ENCODE data around the gene PPP2R2B. TPM values are rescaled to one million over a fixed set of nuclear protein-coding genes. Genes with fewer than 3 reads are reported as not detected.

Gene PPP2R2B
- total RNA-seq, 1 experiment from 2014 or later: not detected

GRCh38 chr5:146643776-146644175 is 234.8 kb downstream of the PPP2R2B start:
- Histone ChIP-seq H3K9me3 (ENCODE audit: low read length) (no peaks in the 10 kb centered on the region), H3K36me3 (ENCODE audit: low read depth, low read length) (no peaks in the 10 kb centered on the region), H3K79me2 (ENCODE audit: low read length) (no peaks in the 10 kb centered on the region), H3K4me2 (ENCODE audit: low read length) (no peak overlapping the region), H3K4me1 (ENCODE audit: insufficient read depth, low read length) (no peaks in the 10 kb centered on the region), H4K20me1 (ENCODE audit: low read length) (no peaks in the 10 kb centered on the region), H3K27ac (ENCODE audit: low read length) (no peak overlapping the region), H2AFZ (ENCODE audit: low read length) (no peak overlapping the region), H3K9ac (ENCODE audit: low read length) (no peak overlapping the region), H3K27me3 (ENCODE audit: low read length) (peaks cover 62% of the 10 kb centered on the region), H3K4me3 (ENCODE audit: low read length) (no peak overlapping the region), H3F3A (ENCODE audit: low read length, unreplicated experiment) (no peaks in the 10 kb centered on the region), H3K9me2 (replicated peaks; ENCODE audit: low read length) (no peaks in the 10 kb centered on the region)
- no peak for ATAC-seq
- intact Hi-C loops (cut with micrococcal nuclease): no loop called here
- POLR2A ChIA-PET (ENCODE audit: unreplicated experiment): no interaction called here
- DNase-seq: no peak
- BruUV-seq (replicated peaks): no TSS peak
- TF ChIP-seq CTCF (conservative IDR thresholded peaks at IDR 0.05; ENCODE audit: low read depth, low read length) (no peak), EZH2phosphoT487 (IDR thresholded peaks at IDR 0.05; ENCODE audit: borderline replicate concordance, low read length) (no peak), EZH2 (IDR thresholded peaks at IDR 0.05; ENCODE audit: low read length, unreplicated experiment) (no peak)
- CTCF ChIA-PET: no interaction called here

- H3K9me2 ChIP-seq (replicated peaks; ENCODE audit: low read length): no peaks in the 10 kb centered on the region
- no peaks in the 10 kb centered on the region for H3F3A ChIP-seq (ENCODE audit: low read length, unreplicated experiment)
- no peaks in the 10 kb centered on the region for H3K79me2 ChIP-seq (ENCODE audit: low read length)
- no peaks in the 10 kb centered on the region for H3K9me3 ChIP-seq (ENCODE audit: low read length)
- ChIA-PET CTCF (no interaction called here), POLR2A (ENCODE audit: unreplicated experiment) (no interaction called here)
- no peak overlapping the region for H2AFZ ChIP-seq (ENCODE audit: low read length)
- H3K4me1 ChIP-seq (ENCODE audit: insufficient read depth, low read length): no peaks in the 10 kb centered on the region
- TF ChIP-seq EZH2 (IDR thresholded peaks at IDR 0.05; ENCODE audit: low read length, unreplicated experiment) (no peak), EZH2phosphoT487 (IDR thresholded peaks at IDR 0.05; ENCODE audit: borderline replicate concordance, low read length) (no peak), CTCF (conservative IDR thresholded peaks at IDR 0.05; ENCODE audit: low read depth, low read length) (no peak)
- BruUV-seq (replicated peaks): no TSS peak
- peaks cover 62% of the 10 kb centered on the region for H3K27me3 ChIP-seq (ENCODE audit: low read length)
- H4K20me1 ChIP-seq (ENCODE audit: low read length): no peaks in the 10 kb centered on the region
- no peak overlapping the region for H3K4me3 ChIP-seq (ENCODE audit: low read length)
- ATAC-seq: no peak
- DNase-seq: no peak
- H3K9ac ChIP-seq (ENCODE audit: low read length): no peak overlapping the region
- H3K36me3 ChIP-seq (ENCODE audit: low read depth, low read length): no peaks in the 10 kb centered on the region
- no peak overlapping the region for H3K4me2 ChIP-seq (ENCODE audit: low read length)
- H3K27ac ChIP-seq (ENCODE audit: low read length): no peak overlapping the region
- intact Hi-C loops (cut with micrococcal nuclease): no loop called here
These were observed 236.1 kb downstream of the PPP2R2B start for GRCh38 chr5:146642410-146642809.

GRCh38 chr5:146641941-146642340 is 236.6 kb downstream of the PPP2R2B start:
- CTCF ChIA-PET: no interaction called here
- DNase-seq: no peak

More at GRCh38 chr5:146641941-146642340, 236.6 kb downstream of the PPP2R2B start:
- Histone ChIP-seq H3K4me2 (ENCODE audit: low read length) (no peak overlapping the region), H3K27me3 (ENCODE audit: low read length) (peaks cover 62% of the 10 kb centered on the region), H4K20me1 (ENCODE audit: low read length) (no peaks in the 10 kb centered on the region), H3F3A (ENCODE audit: low read length, unreplicated experiment) (no peaks in the 10 kb centered on the region), H3K4me1 (ENCODE audit: insufficient read depth, low read length) (no peaks in the 10 kb centered on the region), H2AFZ (ENCODE audit: low read length) (no peak overlapping the region), H3K9me2 (replicated peaks; ENCODE audit: low read length) (no peaks in the 10 kb centered on the region), H3K27ac (ENCODE audit: low read length) (no peak overlapping the region), H3K79me2 (ENCODE audit: low read length) (no peaks in the 10 kb centered on the region), H3K36me3 (ENCODE audit: low read depth, low read length) (no peaks in the 10 kb centered on the region), H3K9ac (ENCODE audit: low read length) (no peak overlapping the region), H3K9me3 (ENCODE audit: low read length) (no peaks in the 10 kb centered on the region), H3K4me3 (ENCODE audit: low read length) (no peak overlapping the region)
- BruUV-seq (replicated peaks): no TSS peak
- TF ChIP-seq CTCF (conservative IDR thresholded peaks at IDR 0.05; ENCODE audit: low read depth, low read length) (no peak), EZH2 (IDR thresholded peaks at IDR 0.05; ENCODE audit: low read length, unreplicated experiment) (no peak)
- POLR2A ChIA-PET (ENCODE audit: unreplicated experiment): no interaction called here
- no peak for ATAC-seq
- intact Hi-C loops (cut with micrococcal nuclease): no loop called here

Data from PC-3 (cell line).